Thyroid gland (tissue), 4 donors: Measurements from ENCODE around the gene ANKRD27.

ENCODE experiments used
- POLR2A ChIP-seq, 2 donors: fragments of 450-650 bp; IDR thresholded peaks; one replicate each; pipeline ENCODE4 v1.6.1; 2017; ENCODE audit warnings: antibody characterized with exemption in 2 of 2, mild to moderate bottlenecking in 2 of 2, moderate library complexity in 1 of 2
- TF ChIP-seq, protein P1 (sequence below), 6 experiments: fragments of 200-600 bp in 3 of 6; fragments of 450-650 bp in 3 of 6; sonication (generic) in 3 of 6; IDR thresholded peaks; one replicate each; pipeline ENCODE4 v1.5.1; 2016 to 2019; ENCODE audit warnings: antibody characterized with exemption in 6 of 6, mild to moderate bottlenecking in 2 of 6, inconsistent platforms in 1 of 6, moderate library complexity in 1 of 6

DNA sequence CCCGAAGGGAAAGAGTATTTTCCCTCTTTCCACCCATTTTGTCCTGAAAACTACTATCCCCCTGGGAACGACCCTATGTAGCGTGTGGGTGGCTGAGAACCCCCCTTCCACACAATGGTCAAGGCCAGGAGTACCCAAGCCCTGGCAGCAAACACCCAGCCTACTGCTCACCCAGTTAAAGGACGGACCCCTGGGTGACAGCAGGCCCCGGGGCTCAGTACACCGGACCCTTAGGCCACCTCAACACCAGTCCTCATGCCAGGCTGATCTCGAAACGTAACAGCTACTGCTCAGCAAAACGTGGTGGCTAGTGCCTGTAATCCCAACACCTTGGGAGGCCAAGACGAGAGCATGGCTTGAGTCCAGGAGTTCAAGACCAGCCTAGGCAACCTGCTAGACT, 1.4 kb downstream of the ANKRD27 start:
- TF ChIP-seq, protein P1, sequence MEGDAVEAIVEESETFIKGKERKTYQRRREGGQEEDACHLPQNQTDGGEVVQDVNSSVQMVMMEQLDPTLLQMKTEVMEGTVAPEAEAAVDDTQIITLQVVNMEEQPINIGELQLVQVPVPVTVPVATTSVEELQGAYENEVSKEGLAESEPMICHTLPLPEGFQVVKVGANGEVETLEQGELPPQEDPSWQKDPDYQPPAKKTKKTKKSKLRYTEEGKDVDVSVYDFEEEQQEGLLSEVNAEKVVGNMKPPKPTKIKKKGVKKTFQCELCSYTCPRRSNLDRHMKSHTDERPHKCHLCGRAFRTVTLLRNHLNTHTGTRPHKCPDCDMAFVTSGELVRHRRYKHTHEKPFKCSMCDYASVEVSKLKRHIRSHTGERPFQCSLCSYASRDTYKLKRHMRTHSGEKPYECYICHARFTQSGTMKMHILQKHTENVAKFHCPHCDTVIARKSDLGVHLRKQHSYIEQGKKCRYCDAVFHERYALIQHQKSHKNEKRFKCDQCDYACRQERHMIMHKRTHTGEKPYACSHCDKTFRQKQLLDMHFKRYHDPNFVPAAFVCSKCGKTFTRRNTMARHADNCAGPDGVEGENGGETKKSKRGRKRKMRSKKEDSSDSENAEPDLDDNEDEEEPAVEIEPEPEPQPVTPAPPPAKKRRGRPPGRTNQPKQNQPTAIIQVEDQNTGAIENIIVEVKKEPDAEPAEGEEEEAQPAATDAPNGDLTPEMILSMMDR (IDR thresholded peaks at IDR 0.05), result no peak
- no peak for TF ChIP-seq POLR2A (IDR thresholded peaks at IDR 0.05)
